Activated CD8-positive, alpha-beta memory T cell treated with anti-CD3 and anti-CD28 coated beads for 4 hours (primary cell): Measurements from ENCODE around the gene POGZ.

ENCODE experiments used
- DNase-seq, 2 donors: peaks; one replicate each; pipeline ENCODE4 v3.0.0-alpha.2; 2020; ENCODE audit warnings: low read depth in 2 of 2

POGZ gene

DNA sequence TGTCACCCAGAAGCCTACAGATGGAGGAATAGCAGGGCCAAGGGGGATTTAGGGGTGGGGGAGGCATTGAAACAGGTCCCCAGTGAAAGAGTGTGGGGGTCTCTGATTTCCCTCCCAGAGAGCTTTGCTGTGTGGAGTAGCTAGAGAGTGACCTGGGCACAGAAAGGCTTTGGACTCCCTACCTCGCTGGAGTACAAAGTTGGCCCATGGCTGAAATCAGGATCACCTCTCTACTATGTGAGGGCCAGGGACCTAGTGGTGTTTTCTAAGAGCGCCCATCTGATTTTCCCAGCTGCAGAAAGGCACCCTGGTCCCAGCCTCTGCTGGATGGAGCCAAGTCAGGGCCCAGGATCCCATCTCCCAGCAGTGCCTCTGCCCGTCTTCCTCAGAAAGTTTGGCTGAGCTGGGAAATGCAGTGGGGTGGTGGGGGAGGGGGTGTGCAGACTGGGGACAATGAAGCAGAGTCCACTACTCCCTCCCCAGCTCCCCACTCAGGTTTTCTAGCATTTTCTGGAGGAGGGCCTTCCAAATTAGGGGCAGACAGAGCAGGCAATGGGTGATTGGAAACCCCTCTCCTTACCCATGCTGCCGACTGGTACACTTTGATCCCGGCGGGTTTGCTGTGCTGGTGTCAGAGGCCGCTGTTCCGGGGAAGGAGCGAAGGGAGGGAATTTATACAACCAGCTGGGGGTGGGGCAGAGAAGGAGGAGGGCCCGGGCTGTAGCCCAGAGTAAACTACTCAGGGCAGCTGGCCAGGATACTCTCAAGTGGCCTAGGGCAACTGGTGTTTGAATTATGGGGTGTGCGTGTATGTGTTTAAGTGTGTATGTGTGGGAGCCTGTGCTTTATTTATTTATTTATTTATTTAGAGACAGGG is 87.0 kb downstream of the POGZ start, which contains the start of gene SELENBP1:
Gene SELENBP1, minus strand, starts transcription at position 648 of the 877 bp plus-strand sequence. Its CDS starts 64 bp downstream, at position 584.
- no peak for DNase-seq

DNA sequence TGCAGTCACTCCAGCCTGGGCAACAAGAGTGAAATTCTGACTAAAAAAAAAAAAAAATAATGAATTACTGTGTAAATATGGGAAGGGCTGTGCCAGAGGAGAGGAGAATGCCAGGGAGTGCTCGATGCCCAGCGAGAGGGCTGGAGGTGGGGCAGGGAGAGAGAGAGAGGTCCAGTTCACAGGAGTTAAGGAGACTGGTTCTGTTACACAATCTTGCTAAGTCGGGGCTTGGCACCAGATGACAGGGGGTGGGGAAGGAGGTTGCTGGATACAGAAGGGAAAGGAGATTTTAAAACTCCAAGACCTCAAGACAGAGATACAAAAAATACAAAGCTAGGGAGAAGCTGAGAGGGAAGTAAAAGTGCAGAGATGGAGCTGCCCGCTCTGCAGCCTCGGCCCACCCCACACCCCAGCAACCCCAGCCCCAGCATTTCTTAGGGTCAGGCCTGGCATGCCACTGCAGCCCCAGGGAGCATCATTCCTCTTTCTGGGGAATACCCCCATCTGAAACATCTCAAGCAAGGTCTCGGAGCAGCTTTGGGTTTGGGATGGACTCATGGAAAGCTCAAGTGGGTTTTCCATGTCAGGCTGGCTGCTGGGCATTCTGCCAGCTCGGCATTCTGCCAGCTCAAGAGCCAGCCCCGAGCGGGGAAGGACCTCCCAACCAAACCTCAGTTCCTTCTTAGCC is 87.8 kb downstream of the POGZ start:
- no peak for DNase-seq

DNA sequence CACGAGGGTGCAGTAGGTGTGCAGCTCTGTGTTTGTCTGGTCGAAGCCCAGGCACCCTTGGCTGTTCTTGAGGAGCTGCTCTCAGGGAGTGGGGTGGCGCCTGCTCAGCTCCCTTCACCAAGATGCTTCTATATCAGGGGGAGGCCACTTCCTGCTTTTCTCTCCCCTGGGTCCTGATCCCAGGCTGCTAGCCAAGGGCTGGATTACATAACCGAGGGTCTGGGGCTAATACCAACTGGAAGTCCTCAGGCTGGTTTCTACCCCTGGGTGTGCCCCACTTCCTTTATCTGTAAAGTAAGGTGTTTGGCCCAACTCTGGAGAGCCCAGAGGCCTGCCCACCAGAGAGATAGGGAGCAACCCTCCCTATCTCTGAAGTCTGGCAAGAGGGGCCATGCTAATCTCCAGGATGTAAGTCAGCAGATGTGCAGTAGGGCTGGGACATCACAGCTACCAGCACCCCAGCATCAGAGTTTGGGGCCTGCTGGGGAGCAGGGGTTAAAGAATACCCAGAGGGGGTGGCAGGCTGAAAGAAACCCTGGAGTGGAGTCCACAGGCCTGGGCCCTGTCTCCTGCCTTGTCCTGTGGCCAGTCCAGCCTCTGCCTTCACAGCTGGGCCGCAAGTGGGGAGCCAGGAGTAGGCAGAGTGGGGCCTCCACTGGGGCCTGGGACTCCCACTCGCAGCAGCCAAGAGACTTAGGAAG is 88.9 kb downstream of the POGZ start:
- no peak for DNase-seq

DNA sequence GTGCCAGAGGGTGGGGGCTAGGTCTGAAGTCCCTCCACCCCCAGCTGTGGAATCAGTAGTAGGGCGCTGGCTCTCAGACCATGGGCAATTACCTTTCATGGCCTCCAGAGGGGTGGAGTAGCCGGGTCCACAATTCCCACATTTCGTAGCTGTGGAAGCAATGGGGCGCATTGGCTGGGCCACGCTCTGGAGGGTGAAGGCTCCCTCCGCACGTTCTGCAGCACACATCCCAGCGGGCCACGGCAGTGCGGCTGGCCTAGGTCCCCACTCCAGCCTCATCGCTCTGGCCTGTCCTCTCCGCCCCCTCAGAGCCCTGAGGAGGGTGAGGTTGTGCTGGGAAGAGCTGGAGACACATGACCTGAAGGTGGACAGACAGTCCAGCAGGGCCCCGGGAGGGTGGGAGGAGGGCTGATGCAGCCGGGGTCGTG is 89.7 kb downstream of the POGZ start:
- no peak for DNase-seq

DNA sequence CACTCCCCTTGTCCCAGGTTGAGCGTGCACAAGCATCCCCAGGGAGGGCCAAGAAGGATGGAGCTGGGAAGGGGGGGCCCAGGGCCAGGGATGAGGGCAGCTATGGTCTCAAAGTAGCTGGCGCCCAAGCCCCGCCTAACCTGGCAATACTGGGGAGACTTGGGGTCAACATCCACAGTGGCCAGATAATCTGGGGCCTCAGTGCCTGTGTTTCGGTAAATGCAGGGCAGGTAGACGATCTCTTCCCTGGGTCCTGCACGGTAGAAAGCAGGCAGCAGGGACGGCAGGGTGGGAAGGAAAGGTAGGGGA is 90.0 kb downstream of the POGZ start:
- DNase-seq: no peak

DNA sequence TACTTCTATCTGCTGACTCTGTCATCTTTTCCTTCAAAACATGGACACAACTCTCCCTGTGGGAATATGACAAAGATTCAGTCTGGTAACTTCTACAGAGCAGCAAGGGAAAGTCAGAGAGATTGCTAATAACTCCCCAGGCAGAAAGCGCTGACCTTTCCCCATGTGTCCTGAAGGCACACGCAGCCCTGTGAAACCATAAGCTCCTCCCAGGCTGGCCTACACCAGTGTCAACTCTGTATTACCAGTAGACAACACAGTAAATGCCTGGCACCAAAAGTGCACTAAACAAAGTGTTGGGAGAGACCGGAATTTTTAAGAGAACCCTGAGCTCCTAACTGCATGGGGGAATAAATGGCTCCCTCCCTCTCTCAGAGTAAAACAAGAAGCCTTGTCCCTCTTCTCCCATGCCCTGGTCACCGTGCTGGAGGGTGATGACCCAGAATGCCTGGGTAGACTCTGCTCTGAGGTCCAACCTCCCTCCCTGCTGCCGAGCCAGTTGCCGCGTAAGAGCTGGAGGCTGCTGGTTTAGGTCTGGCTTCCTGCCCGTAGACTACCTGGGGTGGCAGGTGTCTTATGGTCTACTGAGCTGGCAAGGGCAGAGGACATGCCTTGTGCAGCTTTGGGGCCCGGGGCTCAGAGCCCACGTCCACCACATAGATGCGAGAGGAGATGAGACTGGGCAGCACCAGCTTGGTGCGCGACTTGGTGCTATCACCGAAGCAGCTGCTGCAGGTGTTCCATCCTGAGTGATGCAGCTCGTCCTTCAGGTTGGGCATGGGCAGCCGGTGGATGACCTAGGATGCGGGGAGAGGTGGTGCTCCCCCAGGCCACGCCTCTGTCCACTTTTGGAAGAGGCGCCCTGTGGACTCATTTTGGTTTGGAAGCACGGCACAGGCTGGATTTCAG is 90.6 kb downstream of the POGZ start:
- DNase-seq: no peak

DNA sequence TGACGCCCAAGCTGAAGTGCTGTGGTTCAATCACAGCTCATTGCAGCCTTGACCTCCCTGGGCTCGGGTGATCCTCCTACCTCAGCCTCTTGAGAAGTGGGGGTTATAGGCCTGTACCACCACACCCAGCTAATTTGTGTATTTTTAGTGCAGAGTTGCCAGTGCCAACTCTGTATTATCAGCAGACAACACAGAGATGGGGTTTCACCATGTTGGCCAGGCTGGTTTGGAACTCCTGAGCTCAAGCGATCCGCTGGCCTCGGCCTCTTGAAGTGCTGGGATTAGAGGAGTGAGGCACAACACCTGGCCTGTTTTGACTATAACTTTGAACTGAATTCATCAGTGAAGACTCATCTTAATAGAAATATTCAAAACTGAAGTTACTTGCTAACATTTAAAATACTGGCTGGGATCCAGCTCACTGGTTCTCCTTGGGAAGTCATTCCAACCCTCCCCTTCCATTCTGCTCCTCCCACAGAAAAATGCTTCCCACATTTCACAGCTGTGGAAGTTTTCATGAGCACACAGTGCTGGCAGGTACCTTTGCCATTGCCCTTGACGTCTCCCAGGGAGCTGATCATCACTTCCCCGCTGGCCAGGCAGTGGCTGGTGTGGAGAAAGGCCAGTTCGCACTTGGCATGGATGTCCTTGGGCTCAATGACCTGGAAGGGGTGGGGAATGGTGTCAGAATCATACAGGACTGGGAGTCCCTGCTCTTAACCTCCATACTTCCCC is 91.5 kb downstream of the POGZ start:
- DNase-seq: no peak

DNA sequence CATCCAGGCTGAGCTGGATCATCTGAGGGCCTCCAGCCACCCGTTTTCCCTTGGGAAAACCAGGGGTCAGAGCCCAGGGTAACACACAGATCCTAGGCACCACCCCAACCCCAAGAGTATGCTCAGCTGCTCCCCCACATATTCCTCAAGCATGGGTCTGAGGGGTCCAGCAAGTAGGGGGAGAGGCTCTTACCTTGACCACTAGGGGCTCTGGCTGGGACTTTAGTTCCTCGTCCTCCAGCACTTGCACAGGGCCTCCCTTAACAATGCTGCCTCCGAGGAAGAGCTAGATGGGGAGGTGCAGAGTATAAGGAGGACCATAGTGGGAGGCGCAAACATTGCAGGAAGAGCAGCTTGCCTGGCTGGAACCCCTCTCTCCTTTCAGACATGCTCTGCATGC is 94.3 kb downstream of the POGZ start:
- no peak for DNase-seq

DNA sequence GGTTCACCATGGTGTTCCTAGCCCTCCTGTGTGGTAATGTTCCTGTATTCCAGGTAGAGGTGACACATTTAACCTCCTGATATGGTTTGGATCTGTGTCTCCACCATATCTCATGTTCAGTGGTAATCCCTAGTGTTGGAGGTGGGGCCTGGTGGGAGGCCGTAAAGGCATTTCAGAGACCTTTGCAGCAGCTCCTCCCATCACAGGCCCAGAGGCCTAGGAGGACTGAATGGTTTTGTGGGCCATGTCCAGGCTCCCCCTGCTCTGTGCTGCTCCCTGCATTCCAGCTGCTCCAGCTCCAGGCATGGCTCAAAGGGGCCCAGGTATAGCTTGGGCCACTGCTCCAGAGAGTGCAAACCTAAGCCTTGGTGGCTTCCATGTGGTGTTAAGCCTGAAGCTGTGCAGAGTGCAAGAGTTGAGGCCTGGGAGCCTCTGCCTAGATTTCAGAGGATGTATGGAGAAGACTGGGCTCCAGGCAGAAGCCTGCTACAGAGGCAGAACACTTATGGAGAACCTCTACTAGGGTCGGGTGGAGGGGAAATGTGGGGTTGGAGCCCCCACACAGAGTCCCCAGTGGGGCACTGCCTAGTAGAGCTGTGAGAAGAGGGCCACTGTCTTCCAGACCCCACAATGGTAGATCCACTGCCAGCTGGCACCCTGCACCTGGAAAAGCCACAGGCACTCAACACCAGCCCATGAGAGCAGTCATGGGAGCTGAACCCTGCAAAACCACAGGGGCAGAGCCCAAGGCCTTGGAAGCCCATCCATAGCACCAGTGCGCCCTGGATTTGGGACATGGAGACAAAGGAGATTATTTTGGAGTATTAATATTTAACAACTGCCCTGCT is 96.8 kb downstream of the POGZ start:
- DNase-seq: no peak

DNA sequence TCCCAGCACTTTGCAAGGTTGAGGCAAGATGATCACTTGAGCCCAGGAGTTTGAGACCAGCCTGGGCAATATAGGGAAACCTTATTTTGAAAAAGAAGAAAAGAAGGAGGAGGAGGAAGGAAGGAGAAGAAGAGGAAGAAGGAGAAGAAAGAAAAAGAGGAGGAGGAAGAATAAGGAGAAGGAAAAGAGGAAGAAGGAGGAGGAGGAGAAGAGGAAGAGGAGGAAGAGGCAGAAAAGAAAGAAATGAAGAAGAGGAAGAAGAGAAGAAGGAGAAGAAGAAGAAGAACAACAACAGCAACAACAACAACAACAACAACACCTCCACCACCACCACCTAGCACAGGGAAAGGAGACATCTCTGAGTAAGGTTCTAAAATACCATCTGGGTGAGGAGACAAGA is 97.4 kb downstream of the POGZ start:
- DNase-seq: no peak

DNA sequence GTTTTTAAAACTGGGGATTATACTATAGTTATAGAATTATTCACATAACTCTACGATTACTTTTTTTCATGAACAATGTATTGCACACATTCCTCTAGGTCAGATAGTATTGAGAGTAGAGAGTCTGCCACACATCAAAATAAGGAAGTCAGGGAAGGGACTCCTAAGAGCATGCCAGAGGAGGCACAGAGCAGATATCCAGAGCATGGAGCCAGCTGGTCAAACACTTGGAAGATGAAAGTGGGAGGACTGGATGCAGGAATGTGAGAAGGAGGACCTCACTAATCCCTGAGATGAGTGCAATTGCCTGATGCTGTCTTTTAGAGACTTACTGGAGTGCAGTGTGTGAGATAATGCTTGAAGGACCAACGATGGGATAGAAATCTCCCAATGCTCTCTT is 102.6 kb downstream of the POGZ start:
- no peak for DNase-seq
